Caco-2 (cell line): Measurements from ENCODE around the gene AUTS2. TPM values are rescaled to one million over a fixed set of nuclear protein-coding genes. Genes with fewer than 3 reads are reported as not detected.

Experiments used
- BruUV-seq: library from RNA; stranded (reverse); fragments of 400-500 nt; replicated peaks from 2 replicates; lab custom pipeline; 2021; lab: Mats Ljungman, UMichigan
- CTCF ChIA-PET: fragments of 300-600 bp; sonication (Branson Sonifier 250); formaldehyde crosslinking; loops from one replicate; lab custom pipeline; 2022; ENCODE audit warnings: antibody characterized with exemption; lab: Charles Lee
- POLR2A ChIA-PET: fragments of 300-600 bp; sonication (Branson Sonifier 250); formaldehyde crosslinking; loops from one replicate; lab custom pipeline; 2022; ENCODE audit warnings: antibody characterized with exemption; lab: Charles Lee
- DNase-seq, 2 experiments: peaks; one replicate each; pipeline versions ENCODE4 v3.0.0 to v3.0.0-alpha.2; 2020 to 2022
- H3K27me3 ChIP-seq: replicated peaks from 2 replicates; pipeline ENCODE4 v1.6.0; 2011; ENCODE audit warnings: low read length; ENCODE audit not compliant: control insufficient read depth, insufficient read depth
- H3K36me3 ChIP-seq: 2 replicates; pipeline ENCODE4 v1.5.1; 2011; ENCODE audit warnings: low read length; ENCODE audit not compliant: control insufficient read depth, insufficient read depth
- H3K4me1 ChIP-seq: fragments of 250-450 bp; sonication (Bioruptor Pico); 2 replicates; pipeline ENCODE4 v1.5.1; 2020; ENCODE audit warnings: mild to moderate bottlenecking
- H3K4me3 ChIP-seq: 2 replicates; pipeline ENCODE4 v1.5.1; 2011; ENCODE audit warnings: low read depth, mild to moderate bottlenecking, control low read depth, low read length
- H3K9me3 ChIP-seq: fragments of 250-450 bp; sonication (Bioruptor Pico); 2 replicates; pipeline ENCODE4 v1.5.1; 2020; ENCODE audit warnings: mild to moderate bottlenecking, moderate library complexity
- H3K27ac Mint-ChIP-seq: one replicate; pipeline ENCODE4 v1.8.0; 2022; ENCODE audit warnings: mixed read lengths; ENCODE audit not compliant: unreplicated experiment
- H3K27me3 Mint-ChIP-seq: one replicate; pipeline ENCODE4 v1.8.0; 2022; ENCODE audit warnings: mixed read lengths; ENCODE audit not compliant: insufficient read depth, unreplicated experiment
- H3K36me3 Mint-ChIP-seq: one replicate; pipeline ENCODE4 v1.8.0; 2022; ENCODE audit warnings: mild to moderate bottlenecking, mixed read lengths; ENCODE audit not compliant: insufficient read depth, unreplicated experiment
- H3K4me1 Mint-ChIP-seq: one replicate; pipeline ENCODE4 v1.8.0; 2022; ENCODE audit warnings: low read depth, mixed read lengths; ENCODE audit not compliant: unreplicated experiment
- H3K4me3 Mint-ChIP-seq: one replicate; pipeline ENCODE4 v1.8.0; 2022; ENCODE audit warnings: mild to moderate bottlenecking, moderate library complexity, mixed read lengths; ENCODE audit not compliant: unreplicated experiment
- H3K9me3 Mint-ChIP-seq: one replicate; pipeline ENCODE4 v1.8.0; 2022; ENCODE audit warnings: mixed read lengths; ENCODE audit not compliant: unreplicated experiment
- intact Hi-C: fragments of 100-400 bp; cut with micrococcal nuclease; formaldehyde crosslinking; loops from one replicate; pipeline ENCODE4 v1.10.0; 2022; ENCODE audit not compliant: unreplicated experiment
- total RNA-seq: library from RNA; stranded (reverse); gene quantifications from 2 replicates; pipeline ENCODE4 v1.2.3, GENCODE V29; 2022
- TF ChIP-seq, protein P1 (sequence below), 2 experiments: fragments of 200-600 bp in 1 of 2; IDR thresholded peaks; 1 replicate in 1 of 2; 2 replicates in 1 of 2; pipeline versions ENCODE4 v1.5.1 to v1.8.0; 2011 to 2022; ENCODE audit warnings: antibody characterized with exemption in 1 of 2, control low read depth in 1 of 2, inconsistent platforms in 1 of 2, low read depth in 1 of 2, low read length in 1 of 2, mild to moderate bottlenecking in 1 of 2, moderate library complexity in 1 of 2; ENCODE audit not compliant: insufficient read depth in 1 of 2, severe bottlenecking in 1 of 2, unreplicated experiment in 1 of 2

The AUTS2 gene
- total RNA-seq, 1 experiment from 2014 or later, result 37.1 TPM

DNA sequence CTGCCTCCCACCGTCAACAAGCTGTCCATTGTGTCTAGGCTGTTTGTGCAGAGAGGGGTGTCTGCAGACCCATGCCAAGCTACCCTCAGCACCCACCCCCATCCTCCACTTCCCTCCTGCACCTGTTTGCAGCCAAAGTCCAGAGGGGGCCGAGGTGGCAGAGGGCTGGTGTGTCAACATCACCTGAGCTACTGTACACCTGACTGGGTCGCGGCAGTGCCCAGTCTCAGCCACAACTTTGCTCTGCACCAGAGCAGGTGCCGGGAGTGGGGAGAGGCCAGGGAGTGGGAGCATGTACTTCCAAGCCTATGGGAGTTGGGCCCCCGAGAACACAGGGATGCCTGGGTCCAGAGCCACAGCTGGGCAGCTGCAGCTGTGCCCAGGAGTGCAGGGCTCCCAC is 93.1 kb downstream of the AUTS2 start:
- Mint-ChIP-seq H3K4me3 (no peak overlapping the region), H3K36me3 (no peaks in the 10 kb centered on the region), H3K27me3 (peaks cover 5% of the 10 kb centered on the region), H3K4me1 (no peaks in the 10 kb centered on the region), H3K27ac (no peak overlapping the region), H3K9me3 (no peaks in the 10 kb centered on the region)
- ChIA-PET CTCF (no interaction called here), POLR2A (no interaction called here)
- H3K9me3 ChIP-seq, result no peaks in the 10 kb centered on the region
- intact Hi-C loops, result no loop called here
- BruUV-seq, result no TSS peak
- TF ChIP-seq, protein P1, sequence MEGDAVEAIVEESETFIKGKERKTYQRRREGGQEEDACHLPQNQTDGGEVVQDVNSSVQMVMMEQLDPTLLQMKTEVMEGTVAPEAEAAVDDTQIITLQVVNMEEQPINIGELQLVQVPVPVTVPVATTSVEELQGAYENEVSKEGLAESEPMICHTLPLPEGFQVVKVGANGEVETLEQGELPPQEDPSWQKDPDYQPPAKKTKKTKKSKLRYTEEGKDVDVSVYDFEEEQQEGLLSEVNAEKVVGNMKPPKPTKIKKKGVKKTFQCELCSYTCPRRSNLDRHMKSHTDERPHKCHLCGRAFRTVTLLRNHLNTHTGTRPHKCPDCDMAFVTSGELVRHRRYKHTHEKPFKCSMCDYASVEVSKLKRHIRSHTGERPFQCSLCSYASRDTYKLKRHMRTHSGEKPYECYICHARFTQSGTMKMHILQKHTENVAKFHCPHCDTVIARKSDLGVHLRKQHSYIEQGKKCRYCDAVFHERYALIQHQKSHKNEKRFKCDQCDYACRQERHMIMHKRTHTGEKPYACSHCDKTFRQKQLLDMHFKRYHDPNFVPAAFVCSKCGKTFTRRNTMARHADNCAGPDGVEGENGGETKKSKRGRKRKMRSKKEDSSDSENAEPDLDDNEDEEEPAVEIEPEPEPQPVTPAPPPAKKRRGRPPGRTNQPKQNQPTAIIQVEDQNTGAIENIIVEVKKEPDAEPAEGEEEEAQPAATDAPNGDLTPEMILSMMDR (IDR thresholded peaks at IDR 0.05; ENCODE audit: insufficient read depth in 1 of 2, low read depth in 1 of 2, low read length in 1 of 2, severe bottlenecking in 1 of 2, unreplicated experiment in 1 of 2), result no peak
- H3K4me1 ChIP-seq, result no peaks in the 10 kb centered on the region
- no peak overlapping the region for H3K4me3 ChIP-seq
- no peak for DNase-seq
- H3K36me3 ChIP-seq, result no peaks in the 10 kb centered on the region
- no peaks in the 10 kb centered on the region for H3K27me3 ChIP-seq

DNA sequence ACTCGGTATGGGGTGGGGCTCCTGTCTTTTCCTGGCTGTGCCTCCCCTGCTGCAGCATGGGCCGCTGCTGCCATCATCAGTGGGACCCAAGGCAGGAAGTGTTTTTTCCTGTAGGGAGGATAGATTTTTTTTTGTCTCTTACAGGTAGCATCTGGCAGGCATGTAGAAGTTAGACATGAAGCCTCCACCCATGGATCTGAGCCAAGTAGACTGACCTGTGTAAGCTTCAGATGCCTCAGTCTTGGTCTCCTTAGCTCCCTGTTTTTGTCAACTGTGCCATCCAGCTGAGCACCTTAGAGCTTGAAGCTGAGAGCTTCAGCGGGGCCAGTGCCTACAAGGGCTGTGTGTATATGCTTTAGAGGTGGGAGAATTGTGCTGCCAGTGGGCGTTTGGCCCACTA is 93.5 kb downstream of the AUTS2 start:
- Mint-ChIP-seq H3K36me3 (no peaks in the 10 kb centered on the region), H3K27me3 (peaks cover 5% of the 10 kb centered on the region), H3K27ac (no peak overlapping the region), H3K4me1 (no peaks in the 10 kb centered on the region), H3K4me3 (no peak overlapping the region), H3K9me3 (no peaks in the 10 kb centered on the region)
- intact Hi-C loops, result no loop called here
- Histone ChIP-seq H3K36me3 (no peaks in the 10 kb centered on the region), H3K4me3 (no peak overlapping the region), H3K9me3 (no peaks in the 10 kb centered on the region), H3K27me3 (no peaks in the 10 kb centered on the region), H3K4me1 (no peaks in the 10 kb centered on the region)
- DNase-seq, result no peak
- ChIA-PET POLR2A (no interaction called here), CTCF (interaction anchor here (0.7 kb wide), 1 partner anchor 219 kb away, joined by 3 read pairs; no protein-coding TSS in a partner anchor)
- no TSS peak for BruUV-seq
- TF ChIP-seq, protein P1 (IDR thresholded peaks at IDR 0.05; ENCODE audit: insufficient read depth in 1 of 2, low read depth in 1 of 2, low read length in 1 of 2, severe bottlenecking in 1 of 2, unreplicated experiment in 1 of 2), result no peak

DNA sequence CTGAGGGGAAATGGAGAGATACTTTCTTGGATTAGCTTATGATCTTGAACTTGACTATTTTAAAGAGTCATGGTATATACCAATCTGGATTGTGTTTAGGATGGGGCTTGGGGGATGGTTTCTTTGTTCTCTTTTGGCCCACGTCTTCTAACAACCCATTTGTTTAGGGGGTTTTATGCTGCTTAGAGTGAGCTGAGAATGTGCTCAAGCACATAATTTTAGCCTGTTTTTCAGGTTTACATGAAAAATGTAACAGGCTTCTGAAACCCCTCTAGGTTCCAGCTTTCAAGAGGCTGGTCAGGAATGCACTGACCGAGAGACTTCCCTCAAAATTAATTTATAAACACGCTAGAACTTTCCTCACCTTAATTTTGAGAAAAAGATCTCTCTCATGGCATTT is 94.3 kb downstream of the AUTS2 start:
- TF ChIP-seq, protein P1 (IDR thresholded peaks at IDR 0.05; ENCODE audit: insufficient read depth in 1 of 2, low read depth in 1 of 2, low read length in 1 of 2, severe bottlenecking in 1 of 2, unreplicated experiment in 1 of 2), result no peak
- H3K4me3 ChIP-seq, result no peak overlapping the region
- no peaks in the 10 kb centered on the region for H3K4me1 ChIP-seq
- ChIA-PET POLR2A (no interaction called here), CTCF (no interaction called here)
- no peaks in the 10 kb centered on the region for H3K9me3 ChIP-seq
- intact Hi-C loops, result no loop called here
- no peaks in the 10 kb centered on the region for H3K36me3 Mint-ChIP-seq
- no TSS peak for BruUV-seq
- no peaks in the 10 kb centered on the region for H3K4me1 Mint-ChIP-seq
- H3K27me3 Mint-ChIP-seq, result peaks cover 5% of the 10 kb centered on the region
- DNase-seq, result no peak
- H3K27ac Mint-ChIP-seq, result no peak overlapping the region
- H3K9me3 Mint-ChIP-seq, result no peaks in the 10 kb centered on the region
- no peak overlapping the region for H3K4me3 Mint-ChIP-seq
- no peaks in the 10 kb centered on the region for H3K27me3 ChIP-seq
- no peaks in the 10 kb centered on the region for H3K36me3 ChIP-seq
